ENCODE data around the gene CPB1.

DNA sequence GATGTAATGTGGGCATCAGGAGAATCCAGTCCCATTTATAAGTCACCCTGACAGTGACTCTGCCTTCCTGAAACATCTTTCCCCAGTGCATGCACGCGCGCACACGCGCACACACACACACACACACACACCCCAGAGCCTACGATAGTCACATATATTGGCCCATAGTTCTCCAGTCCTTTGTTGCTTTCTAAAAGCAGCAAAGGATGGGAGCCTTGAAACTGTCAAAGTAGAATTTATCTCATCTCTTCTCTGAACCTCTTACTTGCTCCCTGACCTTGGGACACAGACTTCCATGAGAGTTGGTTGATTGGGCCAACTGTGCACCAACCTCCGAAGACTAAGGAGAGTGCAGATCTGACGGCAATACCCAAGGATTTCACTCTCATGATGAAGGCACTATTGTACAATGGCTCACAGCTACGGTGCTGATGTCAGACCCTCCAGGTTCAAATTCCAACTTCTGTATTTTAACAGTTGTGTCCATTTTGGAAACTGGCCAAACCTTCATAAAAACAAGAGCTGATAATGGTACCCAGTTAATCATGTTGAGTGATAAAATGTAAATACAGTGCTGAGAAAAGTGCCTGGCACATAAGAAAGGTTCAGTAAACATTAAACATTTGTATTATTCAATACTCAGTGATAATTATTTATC lies 45.8 kb downstream of the CPB1 start:
- TF ChIP-seq, protein P1, sequence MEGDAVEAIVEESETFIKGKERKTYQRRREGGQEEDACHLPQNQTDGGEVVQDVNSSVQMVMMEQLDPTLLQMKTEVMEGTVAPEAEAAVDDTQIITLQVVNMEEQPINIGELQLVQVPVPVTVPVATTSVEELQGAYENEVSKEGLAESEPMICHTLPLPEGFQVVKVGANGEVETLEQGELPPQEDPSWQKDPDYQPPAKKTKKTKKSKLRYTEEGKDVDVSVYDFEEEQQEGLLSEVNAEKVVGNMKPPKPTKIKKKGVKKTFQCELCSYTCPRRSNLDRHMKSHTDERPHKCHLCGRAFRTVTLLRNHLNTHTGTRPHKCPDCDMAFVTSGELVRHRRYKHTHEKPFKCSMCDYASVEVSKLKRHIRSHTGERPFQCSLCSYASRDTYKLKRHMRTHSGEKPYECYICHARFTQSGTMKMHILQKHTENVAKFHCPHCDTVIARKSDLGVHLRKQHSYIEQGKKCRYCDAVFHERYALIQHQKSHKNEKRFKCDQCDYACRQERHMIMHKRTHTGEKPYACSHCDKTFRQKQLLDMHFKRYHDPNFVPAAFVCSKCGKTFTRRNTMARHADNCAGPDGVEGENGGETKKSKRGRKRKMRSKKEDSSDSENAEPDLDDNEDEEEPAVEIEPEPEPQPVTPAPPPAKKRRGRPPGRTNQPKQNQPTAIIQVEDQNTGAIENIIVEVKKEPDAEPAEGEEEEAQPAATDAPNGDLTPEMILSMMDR (IDR thresholded peaks at IDR 0.05), result no peak
- no peak for TF ChIP-seq POLR2A (IDR thresholded peaks at IDR 0.05)
